SK-N-SH (cell line): ENCODE measurements around the gene HCN1. TPM values are rescaled to one million over a fixed set of nuclear protein-coding genes. Genes with fewer than 3 reads are reported as not detected.

Source experiments
- CTCF ChIA-PET: fragments of 300-600, 350-600 bp; formaldehyde crosslinking; extraction: SDS; loops from one replicate; lab custom pipeline; 2021; lab: Yijun Ruan, JAX
- POLR2A ChIA-PET: fragments of 350-600 bp; sonication (Branson Sonifier 250); formaldehyde crosslinking; extraction: SDS; loops from one replicate; lab custom pipeline; 2020; ENCODE audit warnings: antibody characterized with exemption, inconsistent platforms; lab: Yijun Ruan, JAX
- DNase-seq: peaks from one replicate; pipeline ENCODE4 v3.0.0; 2012
- H2AFZ ChIP-seq: fragments of 200-600 bp; sonication (generic); 2 replicates; pipeline ENCODE4 v1.8.1; 2016; ENCODE audit warnings: antibody characterized with exemption, mild to moderate bottlenecking, low read depth
- H3F3A ChIP-seq: fragments of 200-600 bp; sonication (generic); replicated peaks from 2 replicates; pipeline ENCODE3; 2016; ENCODE audit warnings: antibody characterized with exemption, mild to moderate bottlenecking; ENCODE audit not compliant: insufficient read depth
- H3K27ac ChIP-seq, 2 experiments: fragments of 200-500 bp in 1 of 2; fragments of 200-600 bp in 1 of 2; sonication (Bioruptor generic) in 1 of 2; sonication (generic), shearing (Covaris generic) in 1 of 2; 2 replicates each; pipeline versions ENCODE4 v1.5.1 to v1.6.1; 2014 to 2016; ENCODE audit warnings: low read depth in 2 of 2, inconsistent platforms in 1 of 2, low read length in 1 of 2, mild to moderate bottlenecking in 1 of 2, mixed read lengths in 1 of 2
- H3K27me3 ChIP-seq: fragments of 200-600 bp; sonication (generic), shearing (Covaris generic); 2 replicates; pipeline ENCODE4 v1.6.1; 2016; ENCODE audit warnings: mixed run types; ENCODE audit not compliant: insufficient read depth
- H3K36me3 ChIP-seq, 2 experiments: fragments of 200-500 bp in 1 of 2; fragments of 200-600 bp in 1 of 2; sonication (Bioruptor generic) in 1 of 2; sonication (generic) in 1 of 2; replicated peaks in 1 of 2; 2 replicates each; pipeline versions ENCODE3 to v1.5.1; 2014 to 2016; ENCODE audit warnings: low read length in 1 of 2, mild to moderate bottlenecking in 1 of 2; ENCODE audit not compliant: insufficient read depth in 2 of 2, control insufficient read depth in 1 of 2
- H3K4me1 ChIP-seq, 2 experiments: fragments of 200-500 bp in 1 of 2; fragments of 200-600 bp in 1 of 2; sonication (Bioruptor generic) in 1 of 2; sonication (generic), shearing (Covaris generic) in 1 of 2; 2 replicates each; pipeline versions ENCODE4 v1.5.1 to v1.6.1; 2014 to 2016; ENCODE audit warnings: low read depth in 1 of 2, low read length in 1 of 2, mixed run types in 1 of 2; ENCODE audit not compliant: insufficient read depth in 2 of 2, control insufficient read depth in 1 of 2
- H3K4me2 ChIP-seq: fragments of 200-600 bp; sonication (generic), shearing (Covaris generic); 2 replicates; pipeline ENCODE4 v1.6.1; 2017; ENCODE audit warnings: mixed run types
- H3K4me3 ChIP-seq, 2 experiments: fragments of 200-500 bp in 1 of 2; fragments of 200-600 bp in 1 of 2; sonication (Bioruptor generic) in 1 of 2; sonication (generic), shearing (Covaris generic) in 1 of 2; 2 replicates each; pipeline versions ENCODE4 v1.5.1 to v1.8.1; 2014 to 2016; ENCODE audit warnings: low read depth in 2 of 2, inconsistent platforms in 1 of 2, low read length in 1 of 2, mild to moderate bottlenecking in 1 of 2, mixed read lengths in 1 of 2, moderate library complexity in 1 of 2
- H3K79me2 ChIP-seq: fragments of 200-600 bp; sonication (generic); 2 replicates; pipeline ENCODE4 v1.8.1; 2017; ENCODE audit warnings: mild to moderate bottlenecking; ENCODE audit not compliant: insufficient read depth
- H3K9ac ChIP-seq: fragments of 200-600 bp; sonication (generic); 2 replicates; pipeline ENCODE4 v1.6.1; 2017; ENCODE audit warnings: mixed run types
- H3K9me2 ChIP-seq: fragments of 200-600 bp; sonication (generic); 2 replicates; pipeline ENCODE4 v1.6.1; 2017; ENCODE audit warnings: mixed run types
- H3K9me3 ChIP-seq: fragments of 200-600 bp; sonication (generic); 2 replicates; pipeline ENCODE4 v1.6.1; 2017; ENCODE audit warnings: mixed run types, mild to moderate bottlenecking, moderate library complexity
- H4K20me1 ChIP-seq: fragments of 200-600 bp; sonication (generic); 2 replicates; pipeline ENCODE4 v1.6.1; 2017; ENCODE audit warnings: mild to moderate bottlenecking, mixed run types; ENCODE audit not compliant: insufficient read depth
- CTCF ChIP-seq: fragments of 200-600 bp; sonication (generic); IDR thresholded peaks from 2 replicates; pipeline ENCODE4 v1.6.1; 2017; ENCODE audit warnings: antibody characterized with exemption, mild to moderate bottlenecking, moderate library complexity
- FOSL2 ChIP-seq: IDR thresholded peaks from 2 replicates; pipeline ENCODE4 v1.4.0; 2012; ENCODE audit warnings: low read depth, mild to moderate bottlenecking, moderate library complexity, borderline replicate concordance
- FOXJ3 ChIP-seq: sonication (generic); formaldehyde crosslinking; IDR thresholded peaks from 2 replicates; pipeline ENCODE4 v1.5.1; 2020; ENCODE audit warnings: mild to moderate bottlenecking, missing genetic modification reagents
- JUND ChIP-seq: IDR thresholded peaks from 2 replicates; pipeline ENCODE4 v1.4.0; 2012
- MEF2A ChIP-seq: IDR thresholded peaks from 2 replicates; pipeline ENCODE4 v1.4.0; 2012; ENCODE audit warnings: low read depth, borderline replicate concordance
- NFIC ChIP-seq: IDR thresholded peaks from 2 replicates; pipeline ENCODE4 v1.4.0; 2012; ENCODE audit warnings: borderline replicate concordance
- NRF1 ChIP-seq: IDR thresholded peaks from 2 replicates; pipeline ENCODE4 v1.6.1; 2012; ENCODE audit warnings: low read depth, mild to moderate bottlenecking, low read length
- RAD21 ChIP-seq: IDR thresholded peaks from 2 replicates; pipeline ENCODE4 v1.6.1; 2012; ENCODE audit warnings: mild to moderate bottlenecking, low read length
- RCOR1 ChIP-seq: fragments of 150-350 bp; IDR thresholded peaks from 2 replicates; pipeline ENCODE4 v1.6.1; 2017; ENCODE audit warnings: antibody characterized with exemption, low read length
- REST ChIP-seq: IDR thresholded peaks from 2 replicates; pipeline ENCODE4 v1.6.1; 2012; ENCODE audit warnings: mild to moderate bottlenecking, low read depth, low read length, moderate library complexity
- RFX5 ChIP-seq: IDR thresholded peaks from 2 replicates; pipeline ENCODE4 v1.6.1; 2012; ENCODE audit warnings: mild to moderate bottlenecking, improper control_type of control experiment, low read length
- RXRA ChIP-seq: IDR thresholded peaks from 2 replicates; pipeline ENCODE4 v1.4.0; 2012; ENCODE audit warnings: low read depth, mild to moderate bottlenecking, borderline replicate concordance
- TEAD4 ChIP-seq: IDR thresholded peaks from 2 replicates; pipeline ENCODE4 v1.4.0; 2012; ENCODE audit warnings: mild to moderate bottlenecking, borderline replicate concordance; ENCODE audit not compliant: insufficient read depth
- USF1 ChIP-seq: IDR thresholded peaks from 2 replicates; pipeline ENCODE4 v1.4.0; 2012; ENCODE audit warnings: low read depth, borderline replicate concordance
- YY1 ChIP-seq: IDR thresholded peaks from 2 replicates; pipeline ENCODE4 v1.4.0; 2012; ENCODE audit warnings: low read depth, mild to moderate bottlenecking
- WGBS: methylation state at CpG from one replicate; pipeline ENCODE4 v1.1.6; 2017; ENCODE audit warnings: low lambda C conversion rate; 5-methylcytosine and 5-hydroxymethylcytosine counted together
- polyA plus RNA-seq, 3 experiments: library from polyadenylated mRNA; depleted of rRNA; stranded (reverse); fragments of >200 nt; gene quantifications; 2 replicates each; pipeline ENCODE4 v1.2.3, GENCODE V29; 2012

The HCN1 gene
- polyA plus RNA-seq, 1 of the 3 experiments (the other 2 are of a cell fraction): not detected

GRCh38 chr5:45262061-45262590, 434.1 kb downstream of the HCN1 start:
- H3K9me3 ChIP-seq: no peaks in the 10 kb centered on the region
- DNase-seq: peak; percentile 2
- no peaks in the 10 kb centered on the region for H3K79me2 ChIP-seq
- no peak overlapping the region for H3K27ac ChIP-seq
- no peaks in the 10 kb centered on the region for H3K36me3 ChIP-seq
- TF ChIP-seq FOSL2 (no peak), CTCF (no peak), RXRA (no peak), RFX5 (no peak), TEAD4 (no peak), FOXJ3 (CRISPR knock-in tag) (no peak), NRF1 (no peak), MEF2A (no peak), NFIC (no peak), JUND (no peak), RAD21 (no peak)
- no peak overlapping the region for H3K9ac ChIP-seq
- ChIA-PET POLR2A (no interaction called here), CTCF (no interaction called here)
- no peaks in the 10 kb centered on the region for H3F3A ChIP-seq
- no peak overlapping the region for H2AFZ ChIP-seq
- H3K4me3 ChIP-seq: peak overlapping the region; percentile 12 to 19; a peak in 1 of 4 replicates
- peaks cover 7% of the 10 kb centered on the region; the same call in 1 of the 2 replicates for H3K27me3 ChIP-seq
- WGBS: 10% methylated on average over 3 of the region's 29 CpGs
- H3K9me2 ChIP-seq: no peaks in the 10 kb centered on the region
- H3K4me1 ChIP-seq: no peaks in the 10 kb centered on the region; a peak in 1 of 4 replicates
- H3K4me2 ChIP-seq: peak overlapping the region; percentile 37
- no peaks in the 10 kb centered on the region for H4K20me1 ChIP-seq

- POLR2A ChIA-PET: no interaction called here
- H3K4me3 ChIP-seq: no peak overlapping the region
- no peaks in the 10 kb centered on the region for H3K79me2 ChIP-seq
- DNase-seq: no peak
- no peak overlapping the region for H3K9ac ChIP-seq
- no peaks in the 10 kb centered on the region for H4K20me1 ChIP-seq
- CTCF ChIA-PET: no interaction called here
- no peaks in the 10 kb centered on the region for H3K9me2 ChIP-seq
- no peak overlapping the region for H3K4me2 ChIP-seq
- H3K27ac ChIP-seq: no peak overlapping the region
- WGBS: 1% methylated on average over 4 of the region's 4 CpGs
- H2AFZ ChIP-seq: no peak overlapping the region
- H3K27me3 ChIP-seq: peaks cover 7% of the 10 kb centered on the region; the same call in 1 of the 2 replicates
- H3K4me1 ChIP-seq: no peaks in the 10 kb centered on the region; a peak in 1 of 4 replicates
- TF ChIP-seq REST (no peak), TEAD4 (no peak), YY1 (no peak), RCOR1 (no peak), USF1 (no peak)
- no peaks in the 10 kb centered on the region for H3F3A ChIP-seq
- H3K36me3 ChIP-seq: no peaks in the 10 kb centered on the region
- no peaks in the 10 kb centered on the region for H3K9me3 ChIP-seq
Observed at GRCh38 chr5:45261125-45261524, 435.1 kb downstream of the HCN1 start.
